A673 (cell line): ENCODE data around the gene LMO2.

Experiments
- EZH2 ChIP-seq: fragments of 200-600 bp; sonication (generic); IDR thresholded peaks from 2 replicates; pipeline ENCODE4 v1.6.1; 2017; ENCODE audit warnings: borderline replicate concordance, low read depth, mild to moderate bottlenecking, mixed read lengths, antibody characterized with exemption, low read length; ENCODE audit not compliant: poor library complexity, severe bottlenecking
- TF ChIP-seq, protein P1 (sequence below): fragments of 300-800, 200-600 bp; sonication (generic); conservative IDR thresholded peaks from 2 replicates; pipeline ENCODE4 v1.5.1; 2017; ENCODE audit warnings: low read depth, mild to moderate bottlenecking, antibody characterized with exemption, low read length, moderate library complexity, mixed read lengths

DNA sequence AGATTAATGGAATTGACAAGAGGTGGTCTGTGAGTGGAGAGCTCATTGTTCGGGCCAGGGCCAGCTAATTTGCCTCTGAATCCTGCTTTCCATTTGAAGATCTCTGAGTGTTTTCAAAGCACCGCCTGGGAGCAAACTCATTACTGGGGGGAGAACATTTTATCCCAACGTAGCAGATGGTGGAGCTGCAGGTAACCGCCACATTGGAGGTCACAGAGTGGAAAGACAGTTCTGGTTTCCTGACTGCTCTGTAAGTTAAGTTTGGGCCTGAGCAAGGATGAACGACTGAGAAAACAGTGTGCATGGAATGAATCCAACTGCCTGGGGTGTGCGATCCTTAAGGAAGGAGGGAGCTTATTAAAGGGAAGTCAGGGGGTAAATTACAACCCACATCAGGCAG lies 30.5 kb downstream of the LMO2 start:
- TF ChIP-seq, protein P1, sequence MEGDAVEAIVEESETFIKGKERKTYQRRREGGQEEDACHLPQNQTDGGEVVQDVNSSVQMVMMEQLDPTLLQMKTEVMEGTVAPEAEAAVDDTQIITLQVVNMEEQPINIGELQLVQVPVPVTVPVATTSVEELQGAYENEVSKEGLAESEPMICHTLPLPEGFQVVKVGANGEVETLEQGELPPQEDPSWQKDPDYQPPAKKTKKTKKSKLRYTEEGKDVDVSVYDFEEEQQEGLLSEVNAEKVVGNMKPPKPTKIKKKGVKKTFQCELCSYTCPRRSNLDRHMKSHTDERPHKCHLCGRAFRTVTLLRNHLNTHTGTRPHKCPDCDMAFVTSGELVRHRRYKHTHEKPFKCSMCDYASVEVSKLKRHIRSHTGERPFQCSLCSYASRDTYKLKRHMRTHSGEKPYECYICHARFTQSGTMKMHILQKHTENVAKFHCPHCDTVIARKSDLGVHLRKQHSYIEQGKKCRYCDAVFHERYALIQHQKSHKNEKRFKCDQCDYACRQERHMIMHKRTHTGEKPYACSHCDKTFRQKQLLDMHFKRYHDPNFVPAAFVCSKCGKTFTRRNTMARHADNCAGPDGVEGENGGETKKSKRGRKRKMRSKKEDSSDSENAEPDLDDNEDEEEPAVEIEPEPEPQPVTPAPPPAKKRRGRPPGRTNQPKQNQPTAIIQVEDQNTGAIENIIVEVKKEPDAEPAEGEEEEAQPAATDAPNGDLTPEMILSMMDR: no peak
- TF ChIP-seq EZH2: no peak
